HEK293 (cell line): ENCODE results near the gene GPRC5D.

Experiments
- BCL6B ChIP-seq: fragments of 450-650 bp; formaldehyde crosslinking; IDR thresholded peaks from 2 replicates; pipeline ENCODE4 v1.5.1; 2017; ENCODE audit warnings: missing biosample characterization, missing genetic modification characterization
- EGR2 ChIP-seq: fragments of 450-650 bp; formaldehyde crosslinking; IDR thresholded peaks from 2 replicates; pipeline ENCODE4 v1.5.1; 2016; ENCODE audit warnings: low read depth, missing biosample characterization, missing genetic modification characterization
- HOXA7 ChIP-seq: sonication (generic); formaldehyde crosslinking; IDR thresholded peaks from 2 replicates; pipeline ENCODE4 v1.8.1; 2022; ENCODE audit warnings: missing genetic modification reagents, borderline replicate concordance
- PBX3 ChIP-seq: sonication (generic); formaldehyde crosslinking; IDR thresholded peaks from 2 replicates; pipeline ENCODE4 v1.8.1; 2022; ENCODE audit warnings: mild to moderate bottlenecking, moderate library complexity, missing genetic modification reagents
- TCF7L2 ChIP-seq: IDR thresholded peaks from 2 replicates; pipeline ENCODE4 v1.6.1; 2011; ENCODE audit warnings: low read depth, mild to moderate bottlenecking, inconsistent platforms, low read length, moderate library complexity, borderline replicate concordance
- YY1 ChIP-seq: fragments of 450-650 bp; formaldehyde crosslinking; IDR thresholded peaks from 2 replicates; pipeline ENCODE4 v1.5.1; 2018; ENCODE audit warnings: missing biosample characterization, missing genetic modification characterization
- ZBTB21 ChIP-seq: fragments of 450-650 bp; formaldehyde crosslinking; IDR thresholded peaks from 2 replicates; pipeline ENCODE4 v1.5.1; 2017; ENCODE audit warnings: missing biosample characterization, missing genetic modification characterization
- ZNF174 ChIP-seq: fragments of 450-650 bp; formaldehyde crosslinking; IDR thresholded peaks from 2 replicates; pipeline ENCODE4 v1.5.0; 2017; ENCODE audit warnings: missing biosample characterization, mild to moderate bottlenecking, missing genetic modification characterization
- ZNF274 ChIP-seq, 2 experiments: fragments of 200-500 bp in 1 of 2; fragments of 450-650 bp in 1 of 2; sonication (Bioruptor generic) in 1 of 2; formaldehyde crosslinking in 1 of 2; IDR thresholded peaks; 2 replicates each; pipeline versions ENCODE4 v1.5.1 to v1.6.1; 2014 to 2016; ENCODE audit warnings: borderline replicate concordance in 1 of 2, inconsistent platforms in 1 of 2, low read length in 1 of 2, missing biosample characterization in 1 of 2, missing genetic modification characterization in 1 of 2
- ZNF791 ChIP-seq: fragments of 450-650 bp; formaldehyde crosslinking; IDR thresholded peaks from 2 replicates; pipeline ENCODE4 v1.5.1; 2016; ENCODE audit warnings: missing biosample characterization, missing genetic modification characterization
- TF ChIP-seq, protein P1 (sequence below): fragments of 450-650 bp; formaldehyde crosslinking; IDR thresholded peaks from 2 replicates; pipeline ENCODE4 v1.5.1; 2016; ENCODE audit warnings: missing biosample characterization, missing genetic modification characterization
- TF ChIP-seq, protein P2 (sequence below): fragments of 450-650 bp; formaldehyde crosslinking; IDR thresholded peaks from 2 replicates; pipeline ENCODE4 v1.5.1; 2017; ENCODE audit warnings: missing biosample characterization, mild to moderate bottlenecking, missing genetic modification characterization, moderate library complexity

GRCh38 chr12:12934556-12934955 lies 17.4 kb downstream of the GPRC5D start:
- TF ChIP-seq EGR2 (no peak), PBX3 (CRISPR knock-in tag) (no peak), TCF7L2 (no peak), ZNF274 (IDR thresholded peaks at IDR 0.05; ENCODE audit: low read length) (no peak), ZNF274 (tag by site-specific recombination; IDR thresholded peaks at IDR 0.05; ENCODE audit: borderline replicate concordance) (no peak), ZNF174 (tag by site-specific recombination) (no peak), HOXA7 (CRISPR knock-in tag) (no peak), YY1 (tag by site-specific recombination) (no peak), ZNF791 (tag by site-specific recombination) (no peak), BCL6B (no peak), ZBTB21 (no peak)
- TF ChIP-seq, protein P1, sequence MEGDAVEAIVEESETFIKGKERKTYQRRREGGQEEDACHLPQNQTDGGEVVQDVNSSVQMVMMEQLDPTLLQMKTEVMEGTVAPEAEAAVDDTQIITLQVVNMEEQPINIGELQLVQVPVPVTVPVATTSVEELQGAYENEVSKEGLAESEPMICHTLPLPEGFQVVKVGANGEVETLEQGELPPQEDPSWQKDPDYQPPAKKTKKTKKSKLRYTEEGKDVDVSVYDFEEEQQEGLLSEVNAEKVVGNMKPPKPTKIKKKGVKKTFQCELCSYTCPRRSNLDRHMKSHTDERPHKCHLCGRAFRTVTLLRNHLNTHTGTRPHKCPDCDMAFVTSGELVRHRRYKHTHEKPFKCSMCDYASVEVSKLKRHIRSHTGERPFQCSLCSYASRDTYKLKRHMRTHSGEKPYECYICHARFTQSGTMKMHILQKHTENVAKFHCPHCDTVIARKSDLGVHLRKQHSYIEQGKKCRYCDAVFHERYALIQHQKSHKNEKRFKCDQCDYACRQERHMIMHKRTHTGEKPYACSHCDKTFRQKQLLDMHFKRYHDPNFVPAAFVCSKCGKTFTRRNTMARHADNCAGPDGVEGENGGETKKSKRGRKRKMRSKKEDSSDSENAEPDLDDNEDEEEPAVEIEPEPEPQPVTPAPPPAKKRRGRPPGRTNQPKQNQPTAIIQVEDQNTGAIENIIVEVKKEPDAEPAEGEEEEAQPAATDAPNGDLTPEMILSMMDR (tag by site-specific recombination), result no peak
- TF ChIP-seq, protein P2, sequence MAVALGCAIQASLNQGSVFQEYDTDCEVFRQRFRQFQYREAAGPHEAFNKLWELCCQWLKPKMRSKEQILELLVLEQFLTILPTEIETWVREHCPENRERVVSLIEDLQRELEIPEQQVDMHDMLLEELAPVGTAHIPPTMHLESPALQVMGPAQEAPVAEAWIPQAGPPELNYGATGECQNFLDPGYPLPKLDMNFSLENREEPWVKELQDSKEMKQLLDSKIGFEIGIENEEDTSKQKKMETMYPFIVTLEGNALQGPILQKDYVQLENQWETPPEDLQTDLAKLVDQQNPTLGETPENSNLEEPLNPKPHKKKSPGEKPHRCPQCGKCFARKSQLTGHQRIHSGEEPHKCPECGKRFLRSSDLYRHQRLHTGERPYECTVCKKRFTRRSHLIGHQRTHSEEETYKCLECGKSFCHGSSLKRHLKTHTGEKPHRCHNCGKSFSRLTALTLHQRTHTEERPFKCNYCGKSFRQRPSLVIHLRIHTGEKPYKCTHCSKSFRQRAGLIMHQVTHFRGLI (tag by site-specific recombination), result no peak
